DND-41 (cell line): ENCODE measurements around the gene EIPR1.

ENCODE experiments used
- CTCF ChIP-seq: IDR thresholded peaks from 2 replicates; pipeline ENCODE4 v1.5.1; 2012; ENCODE audit warnings: borderline replicate concordance, low read length, moderate library complexity, mild to moderate bottlenecking; ENCODE audit not compliant: poor library complexity, severe bottlenecking; ENCODE audit errors: extremely low read depth
- EZH2 ChIP-seq: IDR thresholded peaks from 3 replicates; pipeline ENCODE4 v1.6.1; 2012; ENCODE audit warnings: borderline replicate concordance, low read depth, mild to moderate bottlenecking, moderate library complexity, low read length, inconsistent platforms; ENCODE audit not compliant: severe bottlenecking

- TF ChIP-seq CTCF, result no peak
- TF ChIP-seq EZH2, result no peak
Observed at GRCh38 chr2:3256157-3256556, 121.5 kb downstream of the EIPR1 start.
